Measurements from ENCODE around the gene MPZL2. TPM values are rescaled to one million over a fixed set of nuclear protein-coding genes. Genes with fewer than 3 reads are reported as not detected.

Gene MPZL2
- total RNA-seq, 1 experiment from 2014 or later, result not detected

DNA sequence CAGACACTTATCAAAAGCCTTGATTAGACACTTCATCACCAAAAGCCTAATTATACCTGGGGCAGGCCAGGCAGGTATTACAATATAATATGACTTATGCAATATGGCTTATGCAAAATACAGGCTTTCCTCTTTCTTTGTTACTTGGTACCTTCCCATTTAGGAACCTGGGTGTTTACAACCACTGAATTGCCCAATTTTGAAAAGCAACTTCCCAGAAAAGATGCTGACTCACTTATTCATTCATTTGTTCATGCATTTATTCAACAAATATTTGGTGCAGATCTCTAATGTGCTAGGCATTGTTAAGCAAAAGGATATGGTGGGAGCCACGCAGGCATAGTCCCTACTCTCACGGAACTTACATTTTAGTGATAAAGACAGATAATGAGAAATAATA lies 25.7 kb downstream of the MPZL2 start:
- no peaks in the 10 kb centered on the region for H3K36me3 ChIP-seq
- H3K9me3 ChIP-seq, result no peaks in the 10 kb centered on the region
- no peak for DNase-seq
- no peaks in the 10 kb centered on the region for H3K27me3 ChIP-seq
- no peak overlapping the region for H3K4me3 ChIP-seq

- no peaks in the 10 kb centered on the region for H3K36me3 ChIP-seq
- DNase-seq, result no peak
- no peaks in the 10 kb centered on the region for H3K9me3 ChIP-seq
- no peaks in the 10 kb centered on the region for H3K27me3 ChIP-seq
- H3K4me3 ChIP-seq, result no peak overlapping the region
Observed at GRCh38 chr11:118236170-118236569, 27.9 kb downstream of the MPZL2 start.

GRCh38 chr11:118234833-118235232 lies 29.3 kb downstream of the MPZL2 start:
- no peak for DNase-seq
- H3K27me3 ChIP-seq, result no peaks in the 10 kb centered on the region
- no peaks in the 10 kb centered on the region for H3K9me3 ChIP-seq
- H3K4me3 ChIP-seq, result no peak overlapping the region
- no peaks in the 10 kb centered on the region for H3K36me3 ChIP-seq

DNA sequence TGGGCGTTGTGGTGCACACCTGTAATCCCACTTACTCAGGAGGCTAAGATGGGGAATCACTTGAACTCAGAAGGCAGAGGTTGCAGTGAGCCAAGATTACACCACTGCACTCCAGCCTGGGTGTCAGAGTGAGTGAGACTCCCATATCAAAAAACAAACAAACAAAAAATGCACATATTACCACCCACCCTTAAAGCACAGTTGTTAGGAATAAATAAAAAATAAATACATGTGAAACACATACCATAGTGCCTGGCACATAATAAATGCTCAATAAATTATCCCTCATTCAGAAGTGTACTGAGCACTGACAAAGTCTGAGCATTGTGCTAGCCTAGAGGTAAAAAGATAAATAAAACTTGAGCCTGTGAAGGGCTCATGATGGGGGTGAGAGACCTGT lies 30.2 kb downstream of the MPZL2 start:
- Histone ChIP-seq H3K9me3 (no peaks in the 10 kb centered on the region), H3K27me3 (no peaks in the 10 kb centered on the region), H3K4me3 (no peak overlapping the region), H3K36me3 (no peaks in the 10 kb centered on the region)
- no peak for DNase-seq

- DNase-seq, result no peak
- Histone ChIP-seq H3K9me3 (no peaks in the 10 kb centered on the region), H3K27me3 (no peaks in the 10 kb centered on the region), H3K36me3 (no peaks in the 10 kb centered on the region), H3K4me3 (no peak overlapping the region)
Observed at GRCh38 chr11:118233377-118233776, 30.7 kb downstream of the MPZL2 start.

- no peak for DNase-seq
Observed at GRCh38 chr11:118232659-118233058, 31.4 kb downstream of the MPZL2 start.

GRCh38 chr11:118231461-118231860 lies 32.6 kb downstream of the MPZL2 start:
- Histone ChIP-seq H3K9me3 (no peaks in the 10 kb centered on the region), H3K4me3 (no peak overlapping the region), H3K27me3 (no peaks in the 10 kb centered on the region), H3K36me3 (no peaks in the 10 kb centered on the region)
- DNase-seq, result no peak

More at GRCh38 chr11:118232659-118233058, 31.4 kb downstream of the MPZL2 start:
- no peak overlapping the region for H3K4me3 ChIP-seq
- H3K36me3 ChIP-seq, result no peaks in the 10 kb centered on the region
- H3K9me3 ChIP-seq, result no peaks in the 10 kb centered on the region
- no peaks in the 10 kb centered on the region for H3K27me3 ChIP-seq

DNA sequence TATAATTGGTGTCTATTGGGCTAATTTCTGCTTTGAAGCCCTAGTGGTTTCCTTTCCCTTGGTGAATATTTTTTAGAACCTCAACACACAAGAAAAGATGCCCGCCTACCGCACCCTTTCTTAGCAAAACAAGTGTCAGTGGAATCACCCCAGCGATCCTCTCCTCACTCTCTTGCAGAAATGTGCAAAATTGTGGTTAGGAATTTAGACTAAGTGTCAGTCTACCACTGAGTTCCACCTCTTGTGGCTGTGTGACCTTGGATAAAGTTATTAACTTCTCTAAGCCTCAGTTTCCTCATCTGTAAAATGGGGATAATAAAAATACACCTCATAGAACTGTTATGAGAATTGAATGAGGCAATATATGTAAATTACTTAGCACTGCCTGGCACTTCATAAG lies 34.0 kb downstream of the MPZL2 start:
- no peak for DNase-seq
- no peak overlapping the region for H3K4me3 ChIP-seq
- no peaks in the 10 kb centered on the region for H3K27me3 ChIP-seq
- no peaks in the 10 kb centered on the region for H3K36me3 ChIP-seq
- H3K9me3 ChIP-seq, result no peaks in the 10 kb centered on the region

DNA sequence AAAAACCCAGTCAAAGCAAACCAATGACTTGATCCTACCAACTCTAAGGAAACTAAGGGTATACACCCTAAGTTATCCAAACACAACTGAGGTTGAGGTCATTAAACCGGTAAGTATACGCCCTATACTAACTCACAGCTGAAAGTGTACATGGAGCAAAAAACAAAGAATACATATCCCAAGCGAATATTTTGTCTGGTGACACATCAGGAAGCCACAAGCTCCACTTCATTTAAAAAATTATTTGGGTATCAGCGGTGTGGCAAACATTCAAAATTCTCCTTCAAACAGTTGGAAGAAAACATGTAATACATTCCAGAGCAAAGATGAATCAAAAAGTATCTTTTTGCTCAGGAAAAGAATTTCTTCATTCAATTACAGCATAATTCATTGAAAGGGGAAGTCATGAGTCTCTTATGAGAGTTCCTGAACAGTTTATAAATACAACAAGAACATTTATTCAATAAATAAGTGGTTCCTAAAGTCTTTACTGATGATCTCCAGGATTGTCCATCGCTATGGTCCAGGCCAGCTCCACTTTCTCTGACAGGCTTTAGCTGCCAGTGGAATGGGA lies 34.7 kb downstream of the MPZL2 start:
- H3K4me3 ChIP-seq, result no peak overlapping the region
- no peaks in the 10 kb centered on the region for H3K36me3 ChIP-seq
- H3K27me3 ChIP-seq, result no peaks in the 10 kb centered on the region
- no peaks in the 10 kb centered on the region for H3K9me3 ChIP-seq
- no peak for DNase-seq

GRCh38 chr11:118227865-118228785 lies 36.0 kb downstream of the MPZL2 start:
- H3K4me3 ChIP-seq, result no peak overlapping the region
- DNase-seq, result no peak
- no peaks in the 10 kb centered on the region for H3K9me3 ChIP-seq
- H3K27me3 ChIP-seq, result no peaks in the 10 kb centered on the region
- H3K36me3 ChIP-seq, result no peaks in the 10 kb centered on the region

DNA sequence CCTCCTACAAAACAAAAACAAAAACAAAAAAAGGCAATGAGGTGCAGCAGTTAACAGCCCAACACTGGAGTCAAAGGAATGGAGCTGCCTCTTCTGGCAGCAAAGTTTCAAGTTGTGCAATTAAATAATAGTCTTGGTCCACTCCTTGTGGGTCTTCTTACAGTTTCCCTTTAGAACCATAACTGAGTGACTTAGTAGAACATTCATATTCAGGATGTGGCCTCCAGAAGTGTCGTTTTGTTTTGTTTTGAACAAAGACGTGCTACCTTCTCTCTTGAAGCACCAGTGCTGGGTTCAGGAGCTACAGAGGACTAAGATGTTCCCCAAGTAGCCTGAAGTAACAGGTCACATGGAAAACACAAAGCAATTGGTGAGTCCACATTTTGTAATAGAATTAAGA lies 37.3 kb downstream of the MPZL2 start:
- Histone ChIP-seq H3K9me3 (no peaks in the 10 kb centered on the region), H3K4me3 (no peak overlapping the region)
- DNase-seq, result no peak

DNA sequence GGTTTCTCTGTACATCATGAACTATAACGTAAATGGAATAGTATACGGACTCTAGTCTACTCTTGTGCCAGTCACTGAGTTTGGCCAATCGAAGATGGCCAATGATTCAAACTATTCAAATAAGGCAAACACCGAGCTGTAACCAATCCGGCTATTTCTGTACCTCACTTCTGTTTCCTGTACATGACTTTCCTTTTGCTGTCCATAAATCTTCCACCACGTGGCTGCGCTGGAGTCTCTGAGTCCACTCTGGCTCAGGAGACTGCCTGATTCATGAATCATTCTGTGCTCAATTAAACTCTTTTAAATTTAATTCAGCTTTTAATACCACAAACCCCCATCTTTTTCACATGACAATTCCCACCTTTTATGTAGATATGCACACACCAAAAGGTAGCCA lies 37.8 kb downstream of the MPZL2 start:
- Histone ChIP-seq H3K27me3 (peaks cover 3% of the 10 kb centered on the region; the same call in 1 of the 2 replicates), H3K4me3 (no peak overlapping the region), H3K9me3 (no peaks in the 10 kb centered on the region), H3K36me3 (no peaks in the 10 kb centered on the region)
- DNase-seq, result peak; percentile 26

More for the DNA sequence above, 37.3 kb downstream of the MPZL2 start:
- Histone ChIP-seq H3K36me3 (no peaks in the 10 kb centered on the region), H3K27me3 (no peaks in the 10 kb centered on the region)

GRCh38 chr11:118224511-118225188 lies 39.4 kb downstream of the MPZL2 start, which contains the start of gene JAML:
TSS of gene JAML (minus strand) at chr11:118225011. CDS start at chr11:118214866, 10,145 bp downstream.
- DNase-seq, result no peak
- no peaks in the 10 kb centered on the region for H3K9me3 ChIP-seq
- H3K4me3 ChIP-seq, result no peak within 1 kb of the TSS

GRCh38 chr11:118223992-118224391 lies 40.1 kb downstream of the MPZL2 start:
- DNase-seq, result no peak
- peaks cover 3% of the 10 kb centered on the region; the same call in 1 of the 2 replicates for H3K27me3 ChIP-seq

More at GRCh38 chr11:118224511-118225188, 39.4 kb downstream of the MPZL2 start, which contains the start of gene JAML:
- Histone ChIP-seq H3K36me3 (no peaks in the 10 kb centered on the region), H3K27me3 (peaks cover 3% of the 10 kb centered on the region; the same call in 1 of the 2 replicates)

DNA sequence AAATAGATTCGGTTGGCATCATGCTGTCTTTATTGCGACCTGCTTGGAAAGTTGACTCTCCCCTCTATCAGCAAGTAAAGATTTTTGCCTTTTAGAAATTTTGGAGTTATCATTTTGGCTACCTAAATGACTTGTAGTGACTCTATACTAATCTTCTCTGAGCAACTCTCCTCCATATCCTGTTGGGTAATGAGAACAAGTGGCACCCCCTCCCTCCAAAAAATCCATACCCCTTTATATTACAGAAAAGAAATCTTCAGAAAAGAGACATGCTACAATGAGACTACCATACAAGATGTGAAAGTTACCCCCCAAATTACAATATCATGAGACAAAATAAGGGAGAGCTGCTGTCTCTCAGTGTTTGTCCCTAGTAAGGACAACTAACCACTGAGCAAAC lies 40.5 kb downstream of the MPZL2 start:
- Histone ChIP-seq H3K9me3 (no peaks in the 10 kb centered on the region), H3K36me3 (no peaks in the 10 kb centered on the region), H3K4me3 (no peak overlapping the region), H3K27me3 (peaks cover 3% of the 10 kb centered on the region; the same call in 1 of the 2 replicates)
- DNase-seq, result no peak

More at GRCh38 chr11:118223992-118224391, 40.1 kb downstream of the MPZL2 start:
- no peaks in the 10 kb centered on the region for H3K36me3 ChIP-seq
- H3K9me3 ChIP-seq, result no peaks in the 10 kb centered on the region
- H3K4me3 ChIP-seq, result no peak overlapping the region

- Histone ChIP-seq H3K9me3 (no peaks in the 10 kb centered on the region), H3K36me3 (no peaks in the 10 kb centered on the region), H3K4me3 (no peak overlapping the region), H3K27me3 (peaks cover 5% of the 10 kb centered on the region; the same call in 1 of the 2 replicates)
- DNase-seq, result no peak
Observed at GRCh38 chr11:118222437-118222836, 41.7 kb downstream of the MPZL2 start.

DNA sequence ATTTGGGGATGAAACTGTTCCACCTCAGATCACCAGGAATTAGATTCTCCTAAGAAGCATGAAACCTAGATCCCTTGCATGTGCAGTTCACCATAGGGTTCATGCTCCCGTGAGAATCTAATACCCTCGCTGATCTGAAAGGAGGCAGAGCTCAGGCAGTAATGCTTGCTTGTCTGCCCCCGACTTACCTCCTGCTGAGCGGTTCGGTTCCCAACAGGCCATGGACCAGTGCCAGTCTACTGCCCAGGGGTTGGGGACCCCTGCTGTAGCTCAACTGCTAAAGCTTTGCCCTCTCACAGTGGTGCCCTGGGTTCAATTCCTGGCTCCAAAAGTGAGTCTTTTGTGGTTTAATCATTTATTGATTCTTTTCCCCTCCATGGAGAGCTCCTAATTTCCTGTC lies 42.7 kb downstream of the MPZL2 start:
- DNase-seq, result no peak
- no peak overlapping the region for H3K4me3 ChIP-seq
- no peaks in the 10 kb centered on the region for H3K9me3 ChIP-seq
- H3K27me3 ChIP-seq, result peaks cover 6% of the 10 kb centered on the region; the same call in 1 of the 2 replicates
- H3K36me3 ChIP-seq, result no peaks in the 10 kb centered on the region

All from MG63 (cell line).